C4-2B (cell line): ENCODE measurements around the gene LRP1-AS.

Experiments
- CTCF ChIP-seq: fragments of 450-650 bp; conservative IDR thresholded peaks from 2 replicates; pipeline ENCODE4 v1.5.1; 2017; ENCODE audit warnings: mild to moderate bottlenecking
- ZFX ChIP-seq: fragments of 450-650 bp; IDR thresholded peaks from 2 replicates; pipeline ENCODE4 v1.6.1; 2017

- no peak for TF ChIP-seq CTCF
- no peak for TF ChIP-seq ZFX
Observed at GRCh38 chr12:57190037-57190436, 42.6 kb upstream of the LRP1-AS start.
